ENCODE results near the gene ZNF768. TPM values are rescaled to one million over a fixed set of nuclear protein-coding genes. Genes with fewer than 3 reads are reported as not detected.

Gene ZNF768
- total and polyA plus RNA-seq, 2 donors (not counting 1 experiment from before 2014, with no cell fraction given), result 8.2 to 23.9 TPM

DNA sequence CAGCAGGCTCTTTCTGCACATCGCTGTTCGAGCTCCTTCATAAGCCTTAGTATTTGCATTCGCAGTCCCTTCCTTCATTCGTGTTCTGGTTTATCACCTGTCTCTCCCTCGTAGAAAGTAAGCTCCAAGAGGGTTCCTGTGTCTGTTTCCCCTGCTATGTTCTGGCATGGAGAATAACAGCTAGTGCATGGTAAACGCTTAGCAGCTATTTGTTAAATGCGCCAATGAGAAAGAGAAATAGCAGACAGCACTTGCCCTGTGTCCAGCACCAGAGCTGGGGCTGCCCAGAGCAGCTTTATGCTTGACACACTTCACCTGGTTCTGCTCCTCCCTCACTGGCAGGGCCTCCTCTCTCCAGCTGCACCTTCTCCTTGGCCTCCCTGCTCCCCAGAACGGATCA lies 39.6 kb upstream of the ZNF768 start:
- Histone ChIP-seq H2AFZ (ENCODE audit: low read length) (no peak overlapping the region), H4K20me1 (ENCODE audit: control insufficient read depth, extremely low read depth, insufficient read depth, low read length) (no peaks in the 10 kb centered on the region), H3K4me3 (replicated peaks in 1 of 4; ENCODE audit: control extremely low read depth in 1 of 4, insufficient read depth in 1 of 4, low read depth in 3 of 4, low read length in 4 of 4) (no peak overlapping the region), H3K9ac (ENCODE audit: insufficient read depth, low read length) (no peak overlapping the region), H3K4me2 (ENCODE audit: extremely low read depth, insufficient read depth, low read length) (no peak overlapping the region), H3K79me2 (ENCODE audit: control insufficient read depth, insufficient read depth, low read length) (no peaks in the 10 kb centered on the region), H3K36me3 (ENCODE audit: control insufficient read depth, insufficient read depth, low read length) (no peaks in the 10 kb centered on the region), H3K9me3 (ENCODE audit: control insufficient read depth, insufficient read depth, low read depth, low read length) (no peaks in the 10 kb centered on the region), H3K4me1 (ENCODE audit: control insufficient read depth, extremely low read depth, insufficient read depth, low read length) (no peaks in the 10 kb centered on the region), H3K27me3 (ENCODE audit: control insufficient read depth, insufficient read depth, low read length) (peaks cover 5% of the 10 kb centered on the region), H3K27ac (ENCODE audit: insufficient read depth, low read length) (no peak overlapping the region)
- DNase-seq (ENCODE audit: low read depth in 2 of 2), result no peak
- TF ChIP-seq EZH2 (IDR thresholded peaks at IDR 0.05; ENCODE audit: low read length, missing control alignments), result no peak
- TF ChIP-seq, protein P1, sequence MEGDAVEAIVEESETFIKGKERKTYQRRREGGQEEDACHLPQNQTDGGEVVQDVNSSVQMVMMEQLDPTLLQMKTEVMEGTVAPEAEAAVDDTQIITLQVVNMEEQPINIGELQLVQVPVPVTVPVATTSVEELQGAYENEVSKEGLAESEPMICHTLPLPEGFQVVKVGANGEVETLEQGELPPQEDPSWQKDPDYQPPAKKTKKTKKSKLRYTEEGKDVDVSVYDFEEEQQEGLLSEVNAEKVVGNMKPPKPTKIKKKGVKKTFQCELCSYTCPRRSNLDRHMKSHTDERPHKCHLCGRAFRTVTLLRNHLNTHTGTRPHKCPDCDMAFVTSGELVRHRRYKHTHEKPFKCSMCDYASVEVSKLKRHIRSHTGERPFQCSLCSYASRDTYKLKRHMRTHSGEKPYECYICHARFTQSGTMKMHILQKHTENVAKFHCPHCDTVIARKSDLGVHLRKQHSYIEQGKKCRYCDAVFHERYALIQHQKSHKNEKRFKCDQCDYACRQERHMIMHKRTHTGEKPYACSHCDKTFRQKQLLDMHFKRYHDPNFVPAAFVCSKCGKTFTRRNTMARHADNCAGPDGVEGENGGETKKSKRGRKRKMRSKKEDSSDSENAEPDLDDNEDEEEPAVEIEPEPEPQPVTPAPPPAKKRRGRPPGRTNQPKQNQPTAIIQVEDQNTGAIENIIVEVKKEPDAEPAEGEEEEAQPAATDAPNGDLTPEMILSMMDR (conservative IDR thresholded peaks at IDR 0.05 in 1 of 2, IDR thresholded peaks at IDR 0.05 in 1 of 2; ENCODE audit: low read depth in 1 of 2, low read length in 2 of 2), result no peak

DNA sequence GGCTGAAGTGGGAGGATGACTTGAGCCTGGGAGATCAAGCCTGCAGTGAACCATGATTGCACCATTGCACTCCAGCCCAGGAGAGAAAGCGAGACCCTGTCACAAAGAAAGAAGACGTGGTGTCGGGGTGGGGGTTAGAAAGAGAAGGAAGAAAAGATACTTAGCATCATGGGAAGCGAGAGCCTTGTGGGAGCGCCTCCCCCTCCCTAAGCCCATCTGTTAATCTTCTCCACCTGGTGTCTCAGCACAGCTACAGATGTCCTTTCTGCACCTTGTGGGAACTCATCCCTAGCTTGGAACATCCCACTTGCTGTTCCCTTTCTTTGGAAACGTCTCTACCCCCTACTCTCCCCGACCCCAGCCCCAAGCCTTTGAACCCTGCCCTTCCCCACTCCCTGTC lies 39.2 kb upstream of the ZNF768 start:
- H3K4me3 ChIP-seq (replicated peaks in 1 of 4; ENCODE audit: control extremely low read depth in 1 of 4, insufficient read depth in 1 of 4, low read depth in 3 of 4, low read length in 4 of 4), result no peak overlapping the region
- TF ChIP-seq, protein P1 (conservative IDR thresholded peaks at IDR 0.05 in 1 of 2, IDR thresholded peaks at IDR 0.05 in 1 of 2; ENCODE audit: low read depth in 1 of 2, low read length in 2 of 2), result no peak
- no peak for TF ChIP-seq EZH2 (IDR thresholded peaks at IDR 0.05; ENCODE audit: low read length, missing control alignments)
- H3K9me3 ChIP-seq (ENCODE audit: control insufficient read depth, insufficient read depth, low read depth, low read length), result no peaks in the 10 kb centered on the region
- H3K79me2 ChIP-seq (ENCODE audit: control insufficient read depth, insufficient read depth, low read length), result no peaks in the 10 kb centered on the region
- no peak overlapping the region for H3K9ac ChIP-seq (ENCODE audit: insufficient read depth, low read length)
- no peak overlapping the region for H3K27ac ChIP-seq (ENCODE audit: insufficient read depth, low read length)
- peaks cover 5% of the 10 kb centered on the region for H3K27me3 ChIP-seq (ENCODE audit: control insufficient read depth, insufficient read depth, low read length)
- H2AFZ ChIP-seq (ENCODE audit: low read length), result no peak overlapping the region
- no peak overlapping the region for H3K4me2 ChIP-seq (ENCODE audit: extremely low read depth, insufficient read depth, low read length)
- H3K4me1 ChIP-seq (ENCODE audit: control insufficient read depth, extremely low read depth, insufficient read depth, low read length), result no peaks in the 10 kb centered on the region
- DNase-seq (ENCODE audit: low read depth in 2 of 2), result no peak
- no peaks in the 10 kb centered on the region for H4K20me1 ChIP-seq (ENCODE audit: control insufficient read depth, extremely low read depth, insufficient read depth, low read length)
- H3K36me3 ChIP-seq (ENCODE audit: control insufficient read depth, insufficient read depth, low read length), result no peaks in the 10 kb centered on the region

DNA sequence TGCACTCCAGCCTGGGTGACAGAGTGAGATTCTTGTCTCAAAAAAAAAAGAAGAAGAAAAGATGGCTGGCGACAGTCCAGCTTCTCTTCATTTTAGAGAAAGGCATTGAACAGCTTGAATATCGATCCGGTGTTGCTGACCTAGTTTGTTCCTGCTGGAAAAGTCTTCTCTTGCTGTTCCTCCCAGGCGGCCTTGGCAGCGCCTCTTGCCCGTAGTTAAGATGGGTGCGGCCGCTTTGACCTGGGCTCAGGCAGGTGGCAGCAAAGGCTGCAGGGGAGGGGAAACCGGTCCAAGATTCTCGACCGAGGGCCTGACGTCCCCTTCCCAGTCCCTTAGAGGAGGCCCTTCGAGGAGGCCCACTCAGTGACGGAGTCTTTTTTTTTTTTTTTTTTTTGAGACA lies 35.7 kb upstream of the ZNF768 start:
- H4K20me1 ChIP-seq (ENCODE audit: control insufficient read depth, extremely low read depth, insufficient read depth, low read length), result no peaks in the 10 kb centered on the region
- H3K36me3 ChIP-seq (ENCODE audit: control insufficient read depth, insufficient read depth, low read length), result no peaks in the 10 kb centered on the region
- H2AFZ ChIP-seq (ENCODE audit: low read length), result no peak overlapping the region
- H3K4me3 ChIP-seq (replicated peaks in 1 of 4; ENCODE audit: control extremely low read depth in 1 of 4, insufficient read depth in 1 of 4, low read depth in 3 of 4, low read length in 4 of 4), result no peak overlapping the region
- no peak overlapping the region for H3K4me2 ChIP-seq (ENCODE audit: extremely low read depth, insufficient read depth, low read length)
- no peak overlapping the region for H3K9ac ChIP-seq (ENCODE audit: insufficient read depth, low read length)
- no peaks in the 10 kb centered on the region for H3K9me3 ChIP-seq (ENCODE audit: control insufficient read depth, insufficient read depth, low read depth, low read length)
- peaks cover 6% of the 10 kb centered on the region for H3K79me2 ChIP-seq (ENCODE audit: control insufficient read depth, insufficient read depth, low read length)
- no peaks in the 10 kb centered on the region for H3K4me1 ChIP-seq (ENCODE audit: control insufficient read depth, extremely low read depth, insufficient read depth, low read length)
- TF ChIP-seq EZH2 (IDR thresholded peaks at IDR 0.05; ENCODE audit: low read length, missing control alignments), result no peak
- TF ChIP-seq, protein P1 (conservative IDR thresholded peaks at IDR 0.05 in 1 of 2, IDR thresholded peaks at IDR 0.05 in 1 of 2; ENCODE audit: low read depth in 1 of 2, low read length in 2 of 2), result no peak
- peaks cover 5% of the 10 kb centered on the region for H3K27me3 ChIP-seq (ENCODE audit: control insufficient read depth, insufficient read depth, low read length)
- DNase-seq (ENCODE audit: low read depth in 2 of 2), result no peak
- no peak overlapping the region for H3K27ac ChIP-seq (ENCODE audit: insufficient read depth, low read length)
